Esophagus (tissue), 2 donors: ENCODE measurements around the gene CCDC27. TPM values are rescaled to one million over a fixed set of nuclear protein-coding genes. Genes with fewer than 3 reads are reported as not detected.

Experiments
- H3K27ac ChIP-seq, 2 donors: one replicate each; pipeline ENCODE4 v1.5.1; 2013; ENCODE audit warnings: low read depth in 2 of 2, mild to moderate bottlenecking in 2 of 2, inconsistent platforms in 1 of 2, low read length in 1 of 2, moderate library complexity in 1 of 2
- H3K27me3 ChIP-seq, 2 donors: one replicate each; pipeline ENCODE4 v1.6.1; 2013; ENCODE audit warnings: low read length in 2 of 2, control low read depth in 1 of 2, mild to moderate bottlenecking in 1 of 2; ENCODE audit not compliant: insufficient read depth in 2 of 2, control insufficient read depth in 1 of 2
- H3K36me3 ChIP-seq, 2 donors: one replicate each; pipeline ENCODE4 v1.6.1; 2013; ENCODE audit warnings: low read length in 1 of 2; ENCODE audit not compliant: control insufficient read depth in 2 of 2, insufficient read depth in 2 of 2
- H3K4me1 ChIP-seq, 2 donors: one replicate each; pipeline ENCODE4 v1.6.1; 2013; ENCODE audit warnings: low read length in 1 of 2; ENCODE audit not compliant: control insufficient read depth in 2 of 2, insufficient read depth in 2 of 2
- H3K4me3 ChIP-seq, 2 donors: one replicate each; pipeline ENCODE4 v1.5.1; 2013; ENCODE audit warnings: low read length in 2 of 2, mild to moderate bottlenecking in 2 of 2, low read depth in 1 of 2, moderate library complexity in 1 of 2
- H3K9me3 ChIP-seq, 2 donors: one replicate each; pipeline ENCODE4 v1.6.1; 2013; ENCODE audit warnings: mild to moderate bottlenecking in 2 of 2, low read depth in 1 of 2, low read length in 1 of 2, moderate library complexity in 1 of 2; ENCODE audit not compliant: control insufficient read depth in 2 of 2, insufficient read depth in 1 of 2
- WGBS, 2 donors: extraction: QIAGEN DNeasy Blood & Tissue Kit; methylation state at CpG; one replicate each; pipeline ENCODE4 v1.1.7; 2013; 5-methylcytosine and 5-hydroxymethylcytosine counted together
- polyA plus RNA-seq, 2 donors: library from polyadenylated mRNA; stranded (reverse); fragments of 200-250 nt; gene quantifications; one replicate each; pipeline ENCODE4 v1.2.3, GENCODE V29; 2013
- donor health status: healthy with polysubstance abuse.
- donor health status: Bipolar disorder and iron deficiency.

The CCDC27 gene
- polyA plus RNA-seq, 2 donors = not detected

GRCh38 chr1:3814771-3815561 is 62.7 kb downstream of the CCDC27 start:
- peaks cover 4 to 21% of the 10 kb centered on the region in 2 donors for H3K36me3 ChIP-seq
- no peaks in the 10 kb centered on the region for H3K4me1 ChIP-seq

GRCh38 chr1:3816331-3817137 is 64.3 kb downstream of the CCDC27 start:
- no peaks in the 10 kb centered on the region for H3K9me3 ChIP-seq
- no peak overlapping the region for H3K4me3 ChIP-seq
- no peaks in the 10 kb centered on the region for H3K4me1 ChIP-seq
- WGBS, 2 donors = 89 to 91% methylated on average over 38 of the region's 38 CpGs
- peaks cover 9 to 33% of the 10 kb centered on the region in 2 donors for H3K36me3 ChIP-seq
- H3K27ac ChIP-seq = no peak overlapping the region
- no peaks in the 10 kb centered on the region for H3K27me3 ChIP-seq

More at GRCh38 chr1:3814771-3815561, 62.7 kb downstream of the CCDC27 start:
- WGBS, 2 donors = 89 to 92% methylated on average over 42 of the region's 42 CpGs
- no peaks in the 10 kb centered on the region for H3K27me3 ChIP-seq
- no peak overlapping the region for H3K4me3 ChIP-seq
- H3K27ac ChIP-seq = no peak overlapping the region
- H3K9me3 ChIP-seq = no peaks in the 10 kb centered on the region

GRCh38 chr1:3817138-3817740 is 65.0 kb downstream of the CCDC27 start:
- 90 to 96% methylated on average over 17 of the region's 17 CpGs for WGBS, 2 donors
- Histone ChIP-seq H3K4me1 (no peaks in the 10 kb centered on the region), H3K36me3 (peaks cover 14 to 40% of the 10 kb centered on the region in 2 donors)

GRCh38 chr1:3817821-3818597 is 65.8 kb downstream of the CCDC27 start:
- H3K4me1 ChIP-seq = no peaks in the 10 kb centered on the region
- H3K36me3 ChIP-seq = peaks cover 17 to 46% of the 10 kb centered on the region in 2 donors
- H3K27me3 ChIP-seq = no peaks in the 10 kb centered on the region
- no peak overlapping the region for H3K27ac ChIP-seq
- no peaks in the 10 kb centered on the region for H3K9me3 ChIP-seq
- WGBS, 2 donors = 89% methylated on average over 28 of the region's 28 CpGs
- H3K4me3 ChIP-seq = no peak overlapping the region

More at GRCh38 chr1:3817138-3817740, 65.0 kb downstream of the CCDC27 start:
- Histone ChIP-seq H3K4me3 (no peak overlapping the region), H3K9me3 (no peaks in the 10 kb centered on the region), H3K27me3 (no peaks in the 10 kb centered on the region), H3K27ac (no peak overlapping the region)

GRCh38 chr1:3819771-3820200 is 67.5 kb downstream of the CCDC27 start:
- Histone ChIP-seq H3K27ac (no peak overlapping the region), H3K4me3 (no peak overlapping the region), H3K36me3 (peaks cover 17 to 56% of the 10 kb centered on the region in 2 donors), H3K9me3 (no peaks in the 10 kb centered on the region), H3K4me1 (no peaks in the 10 kb centered on the region), H3K27me3 (no peaks in the 10 kb centered on the region)
- 46 to 48% methylated on average over 10 of the region's 10 CpGs for WGBS, 2 donors

GRCh38 chr1:3820316-3820715 is 68.1 kb downstream of the CCDC27 start:
- Histone ChIP-seq H3K27me3 (no peaks in the 10 kb centered on the region), H3K36me3 (peaks cover 19 to 56% of the 10 kb centered on the region in 2 donors), H3K9me3 (no peaks in the 10 kb centered on the region), H3K4me3 (no peak overlapping the region), H3K4me1 (no peaks in the 10 kb centered on the region), H3K27ac (no peak overlapping the region)
- 88 to 94% methylated on average over 8 of the region's 8 CpGs for WGBS, 2 donors

GRCh38 chr1:3821004-3821403 is 68.8 kb downstream of the CCDC27 start:
- Histone ChIP-seq H3K4me3 (no peak overlapping the region), H3K4me1 (no peaks in the 10 kb centered on the region), H3K27me3 (no peaks in the 10 kb centered on the region), H3K36me3 (peaks cover 20 to 60% of the 10 kb centered on the region in 2 donors), H3K9me3 (no peaks in the 10 kb centered on the region), H3K27ac (no peak overlapping the region)
- 85 to 87% methylated on average over 6 of the region's 6 CpGs for WGBS, 2 donors
